22Rv1 (cell line): ENCODE measurements around the gene KMT2A.

Source experiments
- ZFX ChIP-seq: fragments of 450-650 bp; IDR thresholded peaks from 2 replicates; pipeline ENCODE4 v1.6.1; 2017; ENCODE audit warnings: antibody characterized with exemption, borderline replicate concordance
- TF ChIP-seq, protein P1 (sequence below): fragments of 450-650 bp; IDR thresholded peaks from 2 replicates; pipeline ENCODE4 v1.5.1; 2017; ENCODE audit warnings: mild to moderate bottlenecking

DNA sequence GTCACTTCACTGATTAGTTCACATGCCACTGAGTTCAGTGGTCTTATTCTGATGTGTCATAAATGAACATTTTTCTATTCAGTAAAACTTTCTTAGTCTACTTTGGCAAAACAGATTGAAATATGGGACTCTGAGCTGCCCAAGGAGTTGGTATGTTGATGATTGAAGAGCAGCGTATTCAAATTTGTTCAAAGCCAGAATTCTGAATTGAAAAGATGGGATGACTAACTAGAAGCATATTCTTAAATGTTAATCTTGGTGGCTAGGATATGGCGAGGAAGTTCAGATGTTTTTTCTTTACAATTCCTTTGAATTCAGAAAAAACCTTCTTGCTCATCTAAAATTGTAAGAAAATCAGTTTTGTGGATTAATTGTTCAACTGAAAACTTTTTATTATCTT is 34.7 kb downstream of the KMT2A start:
- TF ChIP-seq ZFX, result no peak
- TF ChIP-seq, protein P1, sequence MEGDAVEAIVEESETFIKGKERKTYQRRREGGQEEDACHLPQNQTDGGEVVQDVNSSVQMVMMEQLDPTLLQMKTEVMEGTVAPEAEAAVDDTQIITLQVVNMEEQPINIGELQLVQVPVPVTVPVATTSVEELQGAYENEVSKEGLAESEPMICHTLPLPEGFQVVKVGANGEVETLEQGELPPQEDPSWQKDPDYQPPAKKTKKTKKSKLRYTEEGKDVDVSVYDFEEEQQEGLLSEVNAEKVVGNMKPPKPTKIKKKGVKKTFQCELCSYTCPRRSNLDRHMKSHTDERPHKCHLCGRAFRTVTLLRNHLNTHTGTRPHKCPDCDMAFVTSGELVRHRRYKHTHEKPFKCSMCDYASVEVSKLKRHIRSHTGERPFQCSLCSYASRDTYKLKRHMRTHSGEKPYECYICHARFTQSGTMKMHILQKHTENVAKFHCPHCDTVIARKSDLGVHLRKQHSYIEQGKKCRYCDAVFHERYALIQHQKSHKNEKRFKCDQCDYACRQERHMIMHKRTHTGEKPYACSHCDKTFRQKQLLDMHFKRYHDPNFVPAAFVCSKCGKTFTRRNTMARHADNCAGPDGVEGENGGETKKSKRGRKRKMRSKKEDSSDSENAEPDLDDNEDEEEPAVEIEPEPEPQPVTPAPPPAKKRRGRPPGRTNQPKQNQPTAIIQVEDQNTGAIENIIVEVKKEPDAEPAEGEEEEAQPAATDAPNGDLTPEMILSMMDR, result no peak
